ENCODE measurements around the gene OTP. TPM values are rescaled to one million over a fixed set of nuclear protein-coding genes. Genes with fewer than 3 reads are reported as not detected.

OTP gene
- total and polyA plus RNA-seq, 2 donors (not counting 1 experiment from before 2014, with no cell fraction given) = not detected

GRCh38 chr5:77637170-77637997 lies 1.1 kb downstream of the OTP start:
- Histone ChIP-seq H3K36me3 (ENCODE audit: control insufficient read depth, insufficient read depth, low read length) (no peaks in the 10 kb centered on the region), H3K79me2 (ENCODE audit: control insufficient read depth, insufficient read depth, low read length) (no peaks in the 10 kb centered on the region), H3K27me3 (ENCODE audit: control insufficient read depth, insufficient read depth, low read length) (peaks cover 80% of the 10 kb centered on the region), H3K9ac (ENCODE audit: insufficient read depth, low read length) (no peak overlapping the region), H3K4me2 (ENCODE audit: extremely low read depth, insufficient read depth, low read length) (no peak overlapping the region), H3K4me3 (replicated peaks in 1 of 4; ENCODE audit: control extremely low read depth in 1 of 4, insufficient read depth in 1 of 4, low read depth in 3 of 4, low read length in 4 of 4) (no peak overlapping the region), H2AFZ (ENCODE audit: low read length) (no peak overlapping the region), H4K20me1 (ENCODE audit: control insufficient read depth, extremely low read depth, insufficient read depth, low read length) (no peaks in the 10 kb centered on the region), H3K9me3 (ENCODE audit: control insufficient read depth, insufficient read depth, low read depth, low read length) (no peaks in the 10 kb centered on the region), H3K27ac (ENCODE audit: insufficient read depth, low read length) (no peak overlapping the region), H3K4me1 (ENCODE audit: control insufficient read depth, extremely low read depth, insufficient read depth, low read length) (no peaks in the 10 kb centered on the region)
- no peak for DNase-seq (ENCODE audit: low read depth in 2 of 2)
- peak; percentile 69 for TF ChIP-seq EZH2 (IDR thresholded peaks at IDR 0.05; ENCODE audit: low read length, missing control alignments)
- TF ChIP-seq, protein P1, sequence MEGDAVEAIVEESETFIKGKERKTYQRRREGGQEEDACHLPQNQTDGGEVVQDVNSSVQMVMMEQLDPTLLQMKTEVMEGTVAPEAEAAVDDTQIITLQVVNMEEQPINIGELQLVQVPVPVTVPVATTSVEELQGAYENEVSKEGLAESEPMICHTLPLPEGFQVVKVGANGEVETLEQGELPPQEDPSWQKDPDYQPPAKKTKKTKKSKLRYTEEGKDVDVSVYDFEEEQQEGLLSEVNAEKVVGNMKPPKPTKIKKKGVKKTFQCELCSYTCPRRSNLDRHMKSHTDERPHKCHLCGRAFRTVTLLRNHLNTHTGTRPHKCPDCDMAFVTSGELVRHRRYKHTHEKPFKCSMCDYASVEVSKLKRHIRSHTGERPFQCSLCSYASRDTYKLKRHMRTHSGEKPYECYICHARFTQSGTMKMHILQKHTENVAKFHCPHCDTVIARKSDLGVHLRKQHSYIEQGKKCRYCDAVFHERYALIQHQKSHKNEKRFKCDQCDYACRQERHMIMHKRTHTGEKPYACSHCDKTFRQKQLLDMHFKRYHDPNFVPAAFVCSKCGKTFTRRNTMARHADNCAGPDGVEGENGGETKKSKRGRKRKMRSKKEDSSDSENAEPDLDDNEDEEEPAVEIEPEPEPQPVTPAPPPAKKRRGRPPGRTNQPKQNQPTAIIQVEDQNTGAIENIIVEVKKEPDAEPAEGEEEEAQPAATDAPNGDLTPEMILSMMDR (conservative IDR thresholded peaks at IDR 0.05 in 1 of 2, IDR thresholded peaks at IDR 0.05 in 1 of 2; ENCODE audit: low read depth in 1 of 2, low read length in 2 of 2) = no peak

- H3K9ac ChIP-seq (ENCODE audit: insufficient read depth, low read length) = no peak overlapping the region
- no peak for DNase-seq (ENCODE audit: low read depth in 2 of 2)
- H3K4me2 ChIP-seq (ENCODE audit: extremely low read depth, insufficient read depth, low read length) = no peak overlapping the region
- H4K20me1 ChIP-seq (ENCODE audit: control insufficient read depth, extremely low read depth, insufficient read depth, low read length) = no peaks in the 10 kb centered on the region
- no peaks in the 10 kb centered on the region for H3K4me1 ChIP-seq (ENCODE audit: control insufficient read depth, extremely low read depth, insufficient read depth, low read length)
- no peaks in the 10 kb centered on the region for H3K36me3 ChIP-seq (ENCODE audit: control insufficient read depth, insufficient read depth, low read length)
- no peaks in the 10 kb centered on the region for H3K79me2 ChIP-seq (ENCODE audit: control insufficient read depth, insufficient read depth, low read length)
- H2AFZ ChIP-seq (ENCODE audit: low read length) = no peak overlapping the region
- peaks cover 81% of the 10 kb centered on the region for H3K27me3 ChIP-seq (ENCODE audit: control insufficient read depth, insufficient read depth, low read length)
- H3K9me3 ChIP-seq (ENCODE audit: control insufficient read depth, insufficient read depth, low read depth, low read length) = no peaks in the 10 kb centered on the region
- H3K27ac ChIP-seq (ENCODE audit: insufficient read depth, low read length) = no peak overlapping the region
- peak; percentile 90 for TF ChIP-seq EZH2 (IDR thresholded peaks at IDR 0.05; ENCODE audit: low read length, missing control alignments)
- TF ChIP-seq, protein P1 (conservative IDR thresholded peaks at IDR 0.05 in 1 of 2, IDR thresholded peaks at IDR 0.05 in 1 of 2; ENCODE audit: low read depth in 1 of 2, low read length in 2 of 2) = no peak
- no peak overlapping the region for H3K4me3 ChIP-seq (replicated peaks in 1 of 4; ENCODE audit: control extremely low read depth in 1 of 4, insufficient read depth in 1 of 4, low read depth in 3 of 4, low read length in 4 of 4)
Observed at GRCh38 chr5:77636641-77637169, 1.8 kb downstream of the OTP start.

DNA sequence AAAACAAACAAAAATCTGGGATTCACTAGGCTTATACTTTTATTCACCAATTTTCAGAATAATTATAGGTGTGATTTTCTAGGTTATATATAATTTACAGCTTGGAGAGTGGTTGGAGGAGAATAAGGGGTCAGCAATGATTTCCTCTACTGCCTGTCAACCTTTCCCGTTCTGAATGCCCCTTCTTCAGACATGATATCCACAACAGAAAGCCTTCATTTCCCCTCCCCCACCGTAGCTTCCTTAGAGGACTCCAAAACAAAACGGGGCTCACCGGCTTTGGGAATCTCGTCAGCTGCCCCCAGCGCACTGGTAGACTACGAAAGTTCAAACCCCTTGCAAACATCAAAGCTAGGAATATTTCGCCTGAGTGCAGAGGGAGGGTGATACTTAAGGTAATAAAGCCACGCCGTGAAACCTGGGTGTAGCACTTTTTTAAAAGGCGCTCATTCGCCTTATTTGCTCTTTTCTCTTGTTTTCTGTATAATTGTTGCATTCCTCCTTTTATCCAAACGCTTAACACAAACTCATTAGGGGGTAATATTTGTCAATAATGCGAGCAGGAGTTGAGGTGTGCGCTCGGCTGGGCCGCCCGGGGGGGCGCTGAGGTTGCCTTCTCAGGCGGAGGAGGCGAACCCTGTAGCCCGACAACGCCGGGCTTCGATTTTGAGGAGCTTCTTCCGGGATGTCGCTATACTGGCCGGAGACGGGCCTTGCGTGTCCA lies 2.4 kb downstream of the OTP start:
- no peak overlapping the region for H2AFZ ChIP-seq (ENCODE audit: low read length)
- no peaks in the 10 kb centered on the region for H3K9me3 ChIP-seq (ENCODE audit: control insufficient read depth, insufficient read depth, low read depth, low read length)
- H3K4me1 ChIP-seq (ENCODE audit: control insufficient read depth, extremely low read depth, insufficient read depth, low read length) = no peaks in the 10 kb centered on the region
- peaks cover 79% of the 10 kb centered on the region for H3K27me3 ChIP-seq (ENCODE audit: control insufficient read depth, insufficient read depth, low read length)
- no peak for TF ChIP-seq EZH2 (IDR thresholded peaks at IDR 0.05; ENCODE audit: low read length, missing control alignments)
- TF ChIP-seq, protein P1 (conservative IDR thresholded peaks at IDR 0.05 in 1 of 2, IDR thresholded peaks at IDR 0.05 in 1 of 2; ENCODE audit: low read depth in 1 of 2, low read length in 2 of 2) = no peak
- H3K79me2 ChIP-seq (ENCODE audit: control insufficient read depth, insufficient read depth, low read length) = no peaks in the 10 kb centered on the region
- no peaks in the 10 kb centered on the region for H4K20me1 ChIP-seq (ENCODE audit: control insufficient read depth, extremely low read depth, insufficient read depth, low read length)
- no peak overlapping the region for H3K9ac ChIP-seq (ENCODE audit: insufficient read depth, low read length)
- no peak overlapping the region for H3K4me3 ChIP-seq (replicated peaks in 1 of 4; ENCODE audit: control extremely low read depth in 1 of 4, insufficient read depth in 1 of 4, low read depth in 3 of 4, low read length in 4 of 4)
- DNase-seq (ENCODE audit: low read depth in 2 of 2) = no peak
- no peak overlapping the region for H3K4me2 ChIP-seq (ENCODE audit: extremely low read depth, insufficient read depth, low read length)
- no peaks in the 10 kb centered on the region for H3K36me3 ChIP-seq (ENCODE audit: control insufficient read depth, insufficient read depth, low read length)
- no peak overlapping the region for H3K27ac ChIP-seq (ENCODE audit: insufficient read depth, low read length)
